Naive thymus-derived CD4-positive, alpha-beta T cell (primary cell): Measurements from ENCODE around the gene ATP6V1C2. TPM values are rescaled to one million over a fixed set of nuclear protein-coding genes. Genes with fewer than 3 reads are reported as not detected.
"Not testable (repeated sequence)": the region's sequence is repeated elsewhere in the genome, so short reads cannot be mapped to it uniquely, and the experiment has no call there.

Experiments used
- ATAC-seq: fragments of 150-1000 bp; cut with Tn5 transposase; 2 replicates; pipeline ENCODE4 v1.10.0; 2021; ENCODE audit warnings: mild to moderate bottlenecking, moderate library complexity
- CTCF ChIA-PET: fragments of 350-600 bp; sonication (Branson Sonifier 250); formaldehyde crosslinking; loops from one replicate; lab custom pipeline; 2021; ENCODE audit warnings: antibody characterized with exemption; lab: Charles Lee
- POLR2A ChIA-PET: fragments of 350-600 bp; sonication (Branson Sonifier 250); formaldehyde crosslinking; loops from one replicate; lab custom pipeline; 2021; ENCODE audit warnings: antibody characterized with exemption, inconsistent platforms; lab: Charles Lee
- DNase-seq, 9 donors: peaks; one replicate each; pipeline versions ENCODE4 v3.0.0 to v3.0.0-alpha.2; 2020 to 2022; ENCODE audit warnings: mixed read lengths in 1 of 9
- H3K27ac ChIP-seq: one replicate; pipeline ENCODE4 v1.7.0; 2013; ENCODE audit warnings: mild to moderate bottlenecking, low read depth, low read length, moderate library complexity
- H3K27me3 ChIP-seq, 2 donors: one replicate each; pipeline ENCODE4 v1.7.0; 2013; ENCODE audit warnings: low read length in 2 of 2, mild to moderate bottlenecking in 2 of 2, moderate library complexity in 2 of 2; ENCODE audit not compliant: control insufficient read depth in 2 of 2, insufficient read depth in 2 of 2
- H3K36me3 ChIP-seq, 3 experiments: 1 replicate in 2 of 3; 2 replicates in 1 of 3; pipeline ENCODE4 v1.7.0; 2013; ENCODE audit warnings: low read length in 3 of 3, mild to moderate bottlenecking in 3 of 3, moderate library complexity in 1 of 3; ENCODE audit not compliant: insufficient read depth in 3 of 3, control insufficient read depth in 2 of 3
- H3K4me1 ChIP-seq, 2 donors: one replicate each; pipeline ENCODE4 v1.7.0; 2013; ENCODE audit warnings: low read length in 2 of 2, mild to moderate bottlenecking in 2 of 2, moderate library complexity in 1 of 2; ENCODE audit not compliant: control insufficient read depth in 2 of 2, insufficient read depth in 2 of 2
- H3K4me3 ChIP-seq: 2 replicates; pipeline ENCODE4 v1.7.0; 2013; ENCODE audit warnings: mild to moderate bottlenecking, low read length
- H3K9me3 ChIP-seq, 3 experiments: 1 replicate in 2 of 3; 2 replicates in 1 of 3; pipeline ENCODE4 v1.7.0; 2013; ENCODE audit warnings: low read length in 3 of 3; ENCODE audit not compliant: control insufficient read depth in 2 of 3
- H3K27ac Mint-ChIP-seq, 9 donors: one replicate each; pipeline ENCODE4 v1.8.0; 2020 to 2022; ENCODE audit warnings: mixed read lengths in 9 of 9, mild to moderate bottlenecking in 8 of 9, moderate library complexity in 5 of 9, inconsistent platforms in 2 of 9
- H3K27me3 Mint-ChIP-seq, 5 donors: one replicate each; pipeline ENCODE4 v1.8.0; 2021 to 2022; ENCODE audit warnings: mixed read lengths in 5 of 5, mild to moderate bottlenecking in 1 of 5
- H3K36me3 Mint-ChIP-seq, 5 donors: one replicate each; pipeline ENCODE4 v1.8.0; 2020 to 2022; ENCODE audit warnings: mixed read lengths in 5 of 5, mild to moderate bottlenecking in 3 of 5, inconsistent platforms in 1 of 5
- H3K4me1 Mint-ChIP-seq, 7 donors: one replicate each; pipeline ENCODE4 v1.8.0; 2020 to 2022; ENCODE audit warnings: mixed read lengths in 7 of 7, mild to moderate bottlenecking in 3 of 7, inconsistent platforms in 1 of 7
- H3K4me3 Mint-ChIP-seq, 10 donors: one replicate each; pipeline ENCODE4 v1.8.0; 2020 to 2022; ENCODE audit warnings: mild to moderate bottlenecking in 10 of 10, mixed read lengths in 10 of 10, moderate library complexity in 6 of 10, inconsistent platforms in 2 of 10
- H3K9me3 Mint-ChIP-seq, 11 donors: one replicate each; pipeline ENCODE4 v1.8.0; 2020 to 2022; ENCODE audit warnings: mixed read lengths in 11 of 11, mild to moderate bottlenecking in 4 of 11, inconsistent platforms in 1 of 11, moderate library complexity in 1 of 11
- intact Hi-C, 2 donors: fragments of 100-400 bp; cut with micrococcal nuclease; formaldehyde crosslinking; loops; one replicate each; pipeline ENCODE4 v1.15.1; 2023
- polyA plus RNA-seq, 2 donors: library from polyadenylated mRNA; unstranded; fragments of 300-500 nt; fragmentation: Illumina TruSeq; gene quantifications; one replicate each; pipeline ENCODE4 v1.2.3, GENCODE V29; 2021
- total RNA-seq, 6 experiments: library from RNA in 5 of 6; stranded (reverse) in 5 of 6; gene quantifications; 1 replicate in 5 of 6; 2 replicates in 1 of 6; pipeline ENCODE4 v1.2.3 and lab custom pipeline; 2021 to 2026

The ATP6V1C2 gene
- total and polyA plus RNA-seq, 7 experiments from 2014 or later, result not detected

DNA sequence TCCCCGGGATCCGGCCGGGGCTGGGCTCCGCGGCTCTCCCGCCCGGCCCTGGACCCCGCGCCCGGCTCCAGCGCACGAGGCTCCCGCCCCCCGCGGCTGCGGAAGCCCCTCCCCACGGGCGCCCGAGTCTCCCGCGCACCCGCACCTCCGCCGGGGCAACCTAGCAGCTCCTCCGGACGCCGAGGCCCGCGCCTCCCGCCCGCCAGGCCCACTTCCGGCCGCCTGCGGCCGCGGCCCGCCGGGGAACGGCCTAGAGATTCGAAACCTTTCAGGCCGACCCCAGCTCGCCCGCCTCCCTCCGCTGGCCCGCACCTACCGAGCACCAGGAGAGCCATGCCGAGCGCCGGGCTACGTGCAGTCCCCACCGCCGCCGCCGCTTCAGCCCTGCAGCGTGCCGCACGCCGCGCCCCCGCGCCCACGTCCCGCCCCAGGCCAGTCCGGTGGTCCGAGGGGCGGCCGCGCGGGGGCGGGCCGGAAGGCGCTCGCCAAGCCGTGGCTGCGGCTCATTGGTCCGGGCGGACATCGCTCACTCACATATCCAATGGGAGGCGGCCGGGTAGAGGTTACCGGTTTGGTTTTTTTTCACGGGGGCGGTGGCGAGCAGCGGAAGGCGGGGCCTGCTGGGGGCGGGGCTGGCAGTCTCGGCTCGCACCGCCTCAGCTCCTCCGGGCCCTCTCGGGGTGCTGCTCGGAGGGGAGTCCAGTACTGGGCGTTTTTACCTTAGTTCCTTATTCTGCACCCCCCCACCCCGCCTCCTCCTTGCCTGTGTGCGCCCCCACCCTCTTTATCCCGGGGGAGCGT lies 91.1 kb downstream of the ATP6V1C2 start, which contains the start of gene PDIA6:
Gene PDIA6 (minus strand): TSS at position 424 of the 801 bp plus-strand sequence. CDS start 89 bp downstream, at position 335.
- DNase-seq (peak; percentile 87 to 96 (median 90)), ATAC-seq (peak; percentile 95)
- H3K4me3 Mint-ChIP-seq, result peak within 1 kb of the TSS; percentile 87 to 95 (median 91)
- H3K36me3 Mint-ChIP-seq, result peaks cover 0 to 15% (median 0%) of the 10 kb centered on the region in 5 donors
- intact Hi-C loops, result loop anchor here (1.0 to 10.0 kb wide), 17 partner anchors 20 to 1976 kb away; partner anchors contain the start of genes ROCK2 (in 2 of the 2), SLC66A3 (in 2 of the 2), CPSF3 (in 1 of the 2) and E2F6 (in 1 of the 2)
- peaks cover 0 to 1% (median 0%) of the 10 kb centered on the region in 11 donors for H3K9me3 Mint-ChIP-seq
- Histone ChIP-seq H3K4me3 (peak within 1 kb of the TSS; percentile 73), H3K4me1 (peaks cover 14 to 15% of the 10 kb centered on the region in 2 donors), H3K27ac (peak within 1 kb of the TSS; percentile 86), H3K9me3 (no peaks in the 10 kb centered on the region), H3K27me3 (no peaks in the 10 kb centered on the region), H3K36me3 (no peaks in the 10 kb centered on the region)
- peaks cover 0 to 15% (median 0%) of the 10 kb centered on the region in 5 donors for H3K27me3 Mint-ChIP-seq
- ChIA-PET CTCF (interaction anchor here (1.0 to 1.3 kb wide), 5 partner anchors 12 to 320 kb away, joined by 3 to 6 read pairs (median 5); no protein-coding TSS in a partner anchor), POLR2A (interaction anchor here (0.6 to 1.7 kb wide), 9 partner anchors 10 to 653 kb away, joined by 3 to 6 read pairs (median 3); partner anchors contain the start of genes E2F6, ODC1 and SLC66A3)
- H3K4me1 Mint-ChIP-seq, result peaks cover 28 to 44% (median 39%) of the 10 kb centered on the region in 7 donors
- H3K27ac Mint-ChIP-seq, result peak within 1 kb of the TSS; percentile 77 to 96 (median 84)

- H3K9me3 Mint-ChIP-seq, H3K36me3 Mint-ChIP-seq, ATAC-seq, H3K9me3 ChIP-seq, H3K27me3 ChIP-seq, DNase-seq, H3K36me3 ChIP-seq: not testable (repeated sequence)
- H3K4me1 ChIP-seq, result peaks cover 9 to 14% of the 10 kb centered on the region in 2 donors
- H3K4me3 Mint-ChIP-seq, result peak overlapping the region; percentile 85 to 92 (median 88)
- peak overlapping the region; percentile 86 for H3K27ac ChIP-seq
- peaks cover 0 to 19% (median 0%) of the 10 kb centered on the region in 5 donors for H3K27me3 Mint-ChIP-seq
- ChIA-PET POLR2A (interaction anchor here (0.7 to 1.7 kb wide), 4 partner anchors 21 to 365 kb away, joined by 3 to 6 read pairs (median 3); partner anchors contain the start of genes ODC1 and SLC66A3), CTCF (interaction anchor here (1.1 to 1.3 kb wide), 2 partner anchors 312 to 319 kb away, joined by 3 to 5 read pairs; no protein-coding TSS in a partner anchor)
- intact Hi-C loops, result loop anchor here (2.0 to 10.0 kb wide), 11 partner anchors 121 to 1977 kb away; partner anchors contain the start of genes ROCK2 (in 2 of the 2), CPSF3 (in 1 of the 2), HPCAL1 (in 1 of the 2) and ITGB1BP1 (in 1 of the 2)
- H3K4me3 ChIP-seq, result peak overlapping the region; percentile 73
- H3K4me1 Mint-ChIP-seq, result peaks cover 19 to 35% (median 31%) of the 10 kb centered on the region in 7 donors
- H3K27ac Mint-ChIP-seq, result peak overlapping the region; percentile 4 to 95 (median 75)
These were observed 92.0 kb downstream of the ATP6V1C2 start for GRCh38 chr2:10813163-10814138.

GRCh38 chr2:10814142-10814541 lies 92.7 kb downstream of the ATP6V1C2 start:
- POLR2A ChIA-PET, result no interaction called here
- Histone ChIP-seq H3K4me3 (no peak overlapping the region), H3K9me3 (no peaks in the 10 kb centered on the region), H3K27ac (no peak overlapping the region), H3K27me3 (no peaks in the 10 kb centered on the region), H3K4me1 (peaks cover 9 to 14% of the 10 kb centered on the region in 2 donors), H3K36me3 (no peaks in the 10 kb centered on the region)
- Mint-ChIP-seq H3K4me3 (peak overlapping the region; percentile 38 to 67 (median 49)), H3K9me3 (peaks cover 0 to 1% (median 0%) of the 10 kb centered on the region in 11 donors), H3K36me3 (peaks cover 0 to 10% (median 0%) of the 10 kb centered on the region in 5 donors), H3K27me3 (peaks cover 0 to 26% (median 0%) of the 10 kb centered on the region in 5 donors), H3K4me1 (peaks cover 15 to 28% (median 26%) of the 10 kb centered on the region in 7 donors), H3K27ac (peak overlapping the region in 2 of 9 donors; percentile 41 to 68)
- intact Hi-C loops, result loop anchor here (5.0 to 10.0 kb wide), 6 partner anchors 122 to 1392 kb away; partner anchors contain the start of genes CPSF3 (in 1 of the 2), ITGB1BP1 (in 1 of the 2), KLF11 (in 1 of the 2) and NOL10 (in 1 of the 2)
- CTCF ChIA-PET, result no interaction called here
- no peak for DNase-seq
- no peak for ATAC-seq

DNA sequence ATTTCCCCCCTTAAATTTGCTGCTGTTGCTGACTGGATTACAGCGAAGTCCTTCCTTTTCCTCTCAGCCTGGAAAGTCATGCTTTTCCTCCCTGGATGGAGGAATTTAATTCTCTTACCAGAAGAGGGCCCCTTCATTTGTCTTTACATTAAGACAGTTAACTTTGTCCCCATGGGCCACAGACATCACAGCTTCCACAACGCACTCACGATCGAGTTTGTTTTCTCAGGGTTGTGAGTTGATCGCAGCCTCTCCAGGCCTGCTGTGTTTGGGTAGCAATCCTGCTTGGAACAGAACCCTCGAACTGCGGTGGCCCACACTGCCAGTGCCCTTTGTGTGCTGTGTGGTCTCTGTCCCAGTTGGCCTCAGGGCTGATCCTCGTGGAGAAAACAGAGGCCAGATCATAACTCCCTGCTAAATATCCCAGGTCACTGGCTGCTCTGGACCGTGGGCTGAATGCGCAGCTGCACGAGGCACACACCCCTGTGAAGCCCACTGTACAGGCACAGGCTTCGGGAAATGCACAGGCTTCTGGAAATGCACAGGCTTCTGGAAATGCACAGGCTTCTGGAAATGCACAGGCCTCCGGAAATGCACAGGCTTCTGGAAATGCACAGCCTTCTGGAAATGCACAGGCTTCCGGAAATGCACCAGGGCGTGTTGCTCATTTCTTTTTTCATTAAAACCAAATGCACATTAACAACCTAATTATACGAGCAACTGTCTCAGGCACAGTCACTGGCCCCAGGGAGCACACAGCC lies 93.3 kb downstream of the ATP6V1C2 start:
- ATAC-seq (no peak), DNase-seq (no peak)
- CTCF ChIA-PET, result no interaction called here
- Mint-ChIP-seq H3K4me1 (peaks cover 12 to 24% (median 23%) of the 10 kb centered on the region in 7 donors), H3K36me3 (peaks cover 0 to 10% (median 0%) of the 10 kb centered on the region in 5 donors), H3K27me3 (peaks cover 0 to 31% (median 1%) of the 10 kb centered on the region in 5 donors), H3K27ac (peak overlapping the region in 3 of 9 donors; percentile 41 to 76 (median 68)), H3K9me3 (peaks cover 0 to 1% (median 0%) of the 10 kb centered on the region in 11 donors), H3K4me3 (peak overlapping the region in 8 of 10 donors; percentile 31 to 76 (median 46))
- Histone ChIP-seq H3K4me3 (no peak overlapping the region), H3K27ac (no peak overlapping the region), H3K36me3 (no peaks in the 10 kb centered on the region), H3K4me1 (peaks cover 8 to 14% of the 10 kb centered on the region in 2 donors), H3K9me3 (no peaks in the 10 kb centered on the region), H3K27me3 (no peaks in the 10 kb centered on the region)
- POLR2A ChIA-PET, result no interaction called here
- intact Hi-C loops, result loop anchor here (5.0 to 10.0 kb wide), 6 partner anchors 122 to 1392 kb away; partner anchors contain the start of genes CPSF3 (in 1 of the 2), ITGB1BP1 (in 1 of the 2), KLF11 (in 1 of the 2) and NOL10 (in 1 of the 2)

GRCh38 chr2:10817413-10817812 lies 96.0 kb downstream of the ATP6V1C2 start:
- intact Hi-C loops, result loop anchor here (10.0 kb wide), 2 partner anchors 773 to 937 kb away; partner anchors contain the start of gene KLF11 (in 1 of the 2)
- DNase-seq (no peak), ATAC-seq (no peak)
- Mint-ChIP-seq H3K4me3 (no peak overlapping the region), H3K27ac (no peak overlapping the region), H3K4me1 (peaks cover 0 to 4% (median 0%) of the 10 kb centered on the region in 7 donors), H3K9me3 (peaks cover 0 to 1% (median 0%) of the 10 kb centered on the region in 11 donors), H3K36me3 (no peaks in the 10 kb centered on the region), H3K27me3 (peaks cover 0 to 44% (median 10%) of the 10 kb centered on the region in 5 donors)
- Histone ChIP-seq H3K27ac (no peak overlapping the region), H3K9me3 (no peaks in the 10 kb centered on the region), H3K4me1 (peaks cover 0 to 2% of the 10 kb centered on the region in 2 donors), H3K4me3 (no peak overlapping the region), H3K27me3 (no peaks in the 10 kb centered on the region), H3K36me3 (no peaks in the 10 kb centered on the region)
- CTCF ChIA-PET, result interaction anchor here (0.7 kb wide), 1 partner anchor 15 kb away, joined by 4 read pairs; no protein-coding TSS in a partner anchor
- POLR2A ChIA-PET, result interaction anchor here (1.0 kb wide), 1 partner anchor 1386 kb away, joined by 3 read pairs; no protein-coding TSS in a partner anchor
